Mucosa of descending colon (tissue), 3 donors: ENCODE data around the gene CDK12. TPM values are rescaled to one million over a fixed set of nuclear protein-coding genes. Genes with fewer than 3 reads are reported as not detected.
A peak's percentile ranks its signal among the peaks of the same experiment; 100 is the strongest.
"Not testable (repeated sequence)": the region's sequence is repeated elsewhere in the genome, so short reads cannot be mapped to it uniquely, and the experiment has no call there.

ENCODE experiments used
- ATAC-seq: fragments of 200-7000 bp; cut with Tn5 transposase; one replicate; pipeline ENCODE4 v1.9.1; 2020; ENCODE audit warnings: mild to moderate bottlenecking, moderate library complexity
- DNase-seq, 3 donors: peaks; one replicate each; pipeline ENCODE4 v3.0.0-alpha.2; 2020
- H3K36me3 ChIP-seq: fragments of 200-600 bp; one replicate; pipeline ENCODE4 v1.8.0; 2021; ENCODE audit warnings: low read depth, mild to moderate bottlenecking
- H3K4me1 ChIP-seq: fragments of 200-600 bp; one replicate; pipeline ENCODE4 v1.8.0; 2021; ENCODE audit warnings: low read depth, mild to moderate bottlenecking
- H3K4me3 ChIP-seq: fragments of 200-600 bp; one replicate; pipeline ENCODE4 v1.8.0; 2021; ENCODE audit warnings: mild to moderate bottlenecking
- H3K9me3 ChIP-seq: fragments of 200-600 bp; one replicate; pipeline ENCODE4 v1.8.0; 2021; ENCODE audit warnings: mild to moderate bottlenecking
- CTCF ChIP-seq: fragments of 200-600 bp; IDR thresholded peaks from one replicate; pipeline ENCODE4 v1.8.0; 2022; ENCODE audit warnings: antibody characterized with exemption, mild to moderate bottlenecking
- intact Hi-C, 2 donors: fragments of 100-400 bp; cut with DNase I in 1 of 2; cut with micrococcal nuclease in 1 of 2; formaldehyde crosslinking; loops; one replicate each; pipeline versions ENCODE4 v1.11.0 to v1.11.1; 2022; cut with DNase I, micrococcal nuclease
- total RNA-seq, 3 donors: library from RNA; stranded (reverse); fragmentation: NEBNext Ultra II Directional in 2 of 3; extraction: Animal tissue kit (Norgen Biotek cat#: 25700) in 2 of 3; gene quantifications; one replicate each; pipeline versions ENCODE4 v1.2.1 to v1.2.4, GENCODE V29; 2021 to 2023
- donor health status: DM: no; HTN: no; CAD: no; lungs with moderate emphysema.
- donor health status: DM: no; HTN: no; CAD: no.
- donor health status: DM: no; HTN: yes; CAD: no.

The CDK12 gene
- total RNA-seq, 3 donors from 2014 or later, result 49.3 to 59.7 (median 58.4) TPM

GRCh38 chr17:39531252-39531651 lies 70.0 kb downstream of the CDK12 start:
- ATAC-seq (no peak), DNase-seq (no peak)
- Histone ChIP-seq H3K9me3 (no peaks in the 10 kb centered on the region), H3K4me1 (no peaks in the 10 kb centered on the region), H3K36me3 (peaks cover 27% of the 10 kb centered on the region), H3K4me3 (no peak overlapping the region)
- no peak for TF ChIP-seq CTCF
- intact Hi-C loops, result no loop called here

DNA sequence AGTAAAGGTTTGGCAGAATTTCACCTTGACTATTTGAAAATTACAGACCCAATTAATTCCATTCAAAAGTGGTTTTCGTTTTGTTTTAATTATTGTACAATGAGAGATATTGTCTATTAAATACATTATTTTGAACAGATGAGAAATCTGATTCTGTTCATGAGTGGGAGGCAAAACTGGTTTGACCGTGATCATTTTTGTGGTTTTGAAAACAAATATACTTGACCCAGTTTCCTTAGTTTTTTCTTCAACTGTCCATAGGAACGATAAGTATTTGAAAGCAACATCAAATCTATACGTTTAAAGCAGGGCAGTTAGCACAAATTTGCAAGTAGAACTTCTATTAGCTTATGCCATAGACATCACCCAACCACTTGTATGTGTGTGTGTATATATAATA lies 72.6 kb downstream of the CDK12 start:
- no peak for DNase-seq
- Histone ChIP-seq H3K36me3 (peaks cover 14% of the 10 kb centered on the region), H3K9me3 (no peaks in the 10 kb centered on the region), H3K4me1 (no peaks in the 10 kb centered on the region), H3K4me3 (no peak overlapping the region)
- no peak for ATAC-seq
- intact Hi-C loops, result no loop called here
- no peak for TF ChIP-seq CTCF

- no peaks in the 10 kb centered on the region for H3K4me1 ChIP-seq
Observed at GRCh38 chr17:39534768-39535405, 73.6 kb downstream of the CDK12 start.

GRCh38 chr17:39536468-39536867 lies 75.2 kb downstream of the CDK12 start:
- H3K36me3 ChIP-seq, result peaks cover under 1% of the 10 kb centered on the region
- no peak for DNase-seq
- intact Hi-C loops, result no loop called here

More at GRCh38 chr17:39534768-39535405, 73.6 kb downstream of the CDK12 start:
- no peak for TF ChIP-seq CTCF
- no peak for DNase-seq
- Histone ChIP-seq H3K4me3 (no peak overlapping the region), H3K36me3 (peaks cover 8% of the 10 kb centered on the region), H3K9me3 (no peaks in the 10 kb centered on the region)
- intact Hi-C loops, result no loop called here
- ATAC-seq, result no peak

DNA sequence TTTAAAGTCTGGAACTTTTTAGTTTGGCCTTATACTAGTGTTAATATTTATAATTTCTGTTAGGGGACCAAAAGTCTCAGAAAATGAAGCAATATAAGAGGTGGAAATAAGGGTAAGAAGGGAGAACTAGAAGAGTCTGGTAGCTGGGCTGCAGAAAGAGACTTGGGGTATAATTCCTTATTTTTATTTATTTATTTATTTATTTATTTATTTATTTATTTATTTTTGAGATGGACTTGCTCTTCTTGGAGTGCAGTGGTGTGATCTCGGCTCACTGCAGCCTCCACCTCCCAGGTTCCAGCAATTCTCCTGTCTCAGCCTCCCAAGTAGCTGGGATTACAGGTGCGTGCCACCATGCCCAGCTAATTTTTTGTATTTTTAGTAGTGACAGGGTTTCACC lies 76.1 kb downstream of the CDK12 start:
- DNase-seq, result not testable (repeated sequence)

More at GRCh38 chr17:39536468-39536867, 75.2 kb downstream of the CDK12 start:
- no peak for ATAC-seq
- Histone ChIP-seq H3K4me1 (no peaks in the 10 kb centered on the region), H3K9me3 (no peaks in the 10 kb centered on the region), H3K4me3 (no peak overlapping the region)
- no peak for TF ChIP-seq CTCF

DNA sequence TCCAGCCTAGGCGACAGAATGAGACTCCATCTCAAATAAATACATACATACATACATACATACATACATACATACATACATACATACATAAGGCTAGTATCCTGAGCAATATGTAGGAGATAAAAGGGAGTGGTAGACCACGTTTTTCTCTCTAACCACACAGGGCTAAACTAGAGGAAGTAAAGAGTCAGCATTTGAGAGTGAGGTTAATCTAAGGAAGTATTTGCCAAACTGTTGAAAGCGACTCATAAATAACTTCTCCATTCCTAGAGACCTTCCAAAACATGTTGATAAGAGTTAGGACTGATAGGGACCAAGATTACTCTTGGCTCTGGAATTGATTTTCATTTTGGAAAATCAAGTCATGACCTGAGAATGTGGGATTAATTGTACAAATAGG lies 77.6 kb downstream of the CDK12 start:
- peak; percentile 23 for ATAC-seq
- TF ChIP-seq CTCF, result no peak

More for the DNA sequence above, 76.1 kb downstream of the CDK12 start:
- ATAC-seq, intact Hi-C loops, H3K36me3 ChIP-seq, H3K4me3 ChIP-seq, H3K9me3 ChIP-seq, H3K4me1 ChIP-seq: not testable (repeated sequence)

More for the DNA sequence above, 77.6 kb downstream of the CDK12 start:
- H3K4me3 ChIP-seq, result no peak overlapping the region
- no peaks in the 10 kb centered on the region for H3K36me3 ChIP-seq
- intact Hi-C loops, result no loop called here
- no peak for DNase-seq
- H3K4me1 ChIP-seq, result no peaks in the 10 kb centered on the region
- no peaks in the 10 kb centered on the region for H3K9me3 ChIP-seq
